ENCODE data around the gene GCM1. TPM values are rescaled to one million over a fixed set of nuclear protein-coding genes. Genes with fewer than 3 reads are reported as not detected.

GCM1 gene
- total RNA-seq, 6 experiments from 2014 or later, result not detected

- Mint-ChIP-seq H3K36me3 (ENCODE audit: low read depth) (no peaks in the 10 kb centered on the region), H3K27ac (no peak overlapping the region), H3K9me3 (no peaks in the 10 kb centered on the region), H3K4me3 (no peak overlapping the region), H3K4me1 (ENCODE audit: low read depth) (no peaks in the 10 kb centered on the region), H3K27me3 (ENCODE audit: insufficient read depth) (peaks cover 13% of the 10 kb centered on the region)
- no peak for TF ChIP-seq CTCF (IDR thresholded peaks at IDR 0.05)
- no peak for DNase-seq
These were observed 12.5 kb downstream of the GCM1 start for GRCh38 chr6:53136000-53136609.

DNA sequence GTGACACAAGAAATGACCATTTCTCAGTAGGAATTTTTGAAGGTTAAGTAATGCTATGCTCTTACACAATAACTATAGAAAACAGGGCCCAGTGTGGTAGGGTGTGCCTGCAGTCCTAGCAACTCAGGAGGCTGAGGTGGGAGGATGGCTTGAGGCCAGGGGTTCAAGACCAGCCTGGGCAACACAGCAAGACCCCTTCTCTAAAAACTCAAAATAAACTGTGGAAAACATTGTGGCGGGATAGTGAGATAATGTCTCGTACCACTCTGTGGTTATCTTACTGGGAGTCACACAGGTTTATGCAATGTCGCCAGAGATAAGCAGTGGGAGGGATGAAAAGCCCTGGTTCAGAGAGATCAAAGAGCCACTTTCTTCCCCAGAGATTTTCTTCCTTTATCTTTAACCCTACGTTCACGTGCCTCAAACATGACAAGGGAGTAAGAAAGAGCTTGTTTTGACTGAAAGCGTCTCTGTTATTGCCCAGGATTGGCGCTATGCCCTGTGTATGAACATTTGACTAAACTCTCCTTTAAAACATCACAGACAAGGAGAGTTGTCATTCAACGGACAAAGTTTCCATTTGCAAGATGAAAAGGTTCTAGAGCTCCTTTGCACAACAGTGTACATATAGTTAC lies 13.9 kb downstream of the GCM1 start:
- Mint-ChIP-seq H3K4me1 (ENCODE audit: low read depth) (no peaks in the 10 kb centered on the region), H3K4me3 (no peak overlapping the region)

GRCh38 chr6:53133961-53134360 lies 14.7 kb downstream of the GCM1 start:
- Mint-ChIP-seq H3K4me3 (no peak overlapping the region), H3K36me3 (ENCODE audit: low read depth) (no peaks in the 10 kb centered on the region), H3K4me1 (ENCODE audit: low read depth) (no peaks in the 10 kb centered on the region), H3K27me3 (ENCODE audit: insufficient read depth) (peaks cover 18% of the 10 kb centered on the region), H3K9me3 (no peaks in the 10 kb centered on the region), H3K27ac (no peak overlapping the region)
- TF ChIP-seq CTCF (IDR thresholded peaks at IDR 0.05), result no peak
- DNase-seq, result no peak

More for the DNA sequence above, 13.9 kb downstream of the GCM1 start:
- no peak overlapping the region for H3K27ac Mint-ChIP-seq
- H3K9me3 Mint-ChIP-seq, result no peaks in the 10 kb centered on the region
- no peak for TF ChIP-seq CTCF (IDR thresholded peaks at IDR 0.05)
- H3K27me3 Mint-ChIP-seq (ENCODE audit: insufficient read depth), result peaks cover 18% of the 10 kb centered on the region
- no peaks in the 10 kb centered on the region for H3K36me3 Mint-ChIP-seq (ENCODE audit: low read depth)
- no peak for DNase-seq

DNA sequence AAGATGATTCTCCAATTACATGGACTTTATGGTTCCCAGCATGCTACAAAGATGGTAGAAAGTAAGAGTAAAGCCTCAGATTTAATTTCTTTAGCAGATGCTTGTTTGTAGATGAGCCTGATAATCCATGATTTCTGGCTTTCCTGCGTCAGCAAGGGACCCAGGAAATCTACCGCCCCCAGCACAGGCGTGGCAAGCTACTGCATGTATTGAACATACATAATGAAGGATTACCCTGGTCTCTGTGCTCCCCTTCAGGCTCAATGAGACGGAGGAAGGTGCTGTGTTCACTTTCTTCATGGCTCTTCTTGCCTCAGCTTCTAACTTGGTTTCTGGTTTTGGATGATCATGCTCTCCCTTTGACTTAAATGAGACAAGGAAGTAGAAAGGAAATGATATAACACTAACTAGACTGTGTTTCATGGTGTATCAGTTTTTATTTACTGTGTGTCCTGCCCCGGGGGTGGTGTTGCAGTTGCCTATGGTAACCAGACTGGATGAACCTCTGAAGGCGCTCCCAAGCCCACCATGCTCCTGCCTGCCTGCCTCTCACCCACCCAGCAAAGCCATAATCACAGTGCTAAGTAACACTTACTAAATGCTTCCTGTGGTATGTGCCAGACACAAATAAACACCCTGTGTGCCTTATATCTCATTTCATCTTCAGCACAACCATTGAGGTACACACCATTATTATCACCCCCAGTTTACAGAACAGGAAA lies 17.9 kb downstream of the GCM1 start:
- no peak for DNase-seq
- TF ChIP-seq CTCF (IDR thresholded peaks at IDR 0.05), result no peak
- no peaks in the 10 kb centered on the region for H3K9me3 Mint-ChIP-seq
- no peak overlapping the region for H3K4me3 Mint-ChIP-seq
- H3K27ac Mint-ChIP-seq, result no peak overlapping the region
- H3K4me1 Mint-ChIP-seq (ENCODE audit: low read depth), result no peaks in the 10 kb centered on the region
- no peaks in the 10 kb centered on the region for H3K36me3 Mint-ChIP-seq (ENCODE audit: low read depth)
- H3K27me3 Mint-ChIP-seq (ENCODE audit: insufficient read depth), result peaks cover 19% of the 10 kb centered on the region

DNA sequence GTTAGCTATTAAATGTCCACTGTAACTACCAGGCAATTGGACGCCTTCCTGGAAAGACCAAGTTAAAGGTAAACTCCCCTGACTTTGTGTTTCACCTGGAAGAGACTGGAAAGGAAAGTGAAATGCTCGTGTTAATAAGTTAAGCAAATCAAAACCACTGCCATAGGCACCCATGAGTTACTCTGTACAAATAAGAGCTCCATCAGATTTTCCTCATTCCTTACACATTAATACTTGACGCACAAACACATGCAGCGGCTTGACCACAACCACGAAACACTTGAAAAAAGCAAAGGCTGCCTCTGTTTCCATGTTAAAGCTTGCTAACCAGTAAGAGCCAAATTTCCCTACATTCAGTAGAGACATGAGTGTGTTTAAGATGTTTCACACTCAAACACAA lies 19.8 kb downstream of the GCM1 start:
- H3K27me3 Mint-ChIP-seq (ENCODE audit: insufficient read depth), result peaks cover 24% of the 10 kb centered on the region
- no peak overlapping the region for H3K4me3 Mint-ChIP-seq
- H3K27ac Mint-ChIP-seq, result no peak overlapping the region
- H3K36me3 Mint-ChIP-seq (ENCODE audit: low read depth), result no peaks in the 10 kb centered on the region
- TF ChIP-seq CTCF (IDR thresholded peaks at IDR 0.05), result no peak
- H3K4me1 Mint-ChIP-seq (ENCODE audit: low read depth), result no peaks in the 10 kb centered on the region
- DNase-seq, result no peak
- H3K9me3 Mint-ChIP-seq, result no peaks in the 10 kb centered on the region
